Stimulated activated CD8-positive, alpha-beta memory T cell treated with anti-CD3 and anti-CD28 coated beads, Interleukin-7, amount 100 ng/mL, for 1 hour (primary cell): ENCODE data around the gene ACTA2.

Experiments used
- DNase-seq, 2 donors: peaks; one replicate each; pipeline ENCODE4 v3.0.0-alpha.2; 2020; ENCODE audit warnings: low read depth in 2 of 2

Gene ACTA2

DNA sequence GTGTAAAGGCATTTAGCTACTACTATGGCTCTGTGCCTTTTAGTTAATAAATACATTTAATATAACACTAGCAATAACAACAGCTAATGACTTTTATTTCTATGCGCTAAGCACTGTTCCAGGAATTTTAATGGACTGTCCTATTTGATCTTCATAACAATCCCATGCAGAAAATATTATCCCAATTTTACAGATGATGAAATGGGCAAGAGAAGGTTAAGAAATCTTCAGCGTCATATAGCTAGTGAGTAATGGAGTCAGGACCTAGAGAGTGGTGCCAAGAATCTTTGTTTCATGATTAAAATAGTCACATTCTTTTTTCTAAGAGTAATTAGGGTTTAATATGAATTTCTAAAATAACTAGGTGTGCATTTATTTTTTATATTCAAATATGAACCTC is 32.4 kb downstream of the ACTA2 start:
- no peak for DNase-seq

DNA sequence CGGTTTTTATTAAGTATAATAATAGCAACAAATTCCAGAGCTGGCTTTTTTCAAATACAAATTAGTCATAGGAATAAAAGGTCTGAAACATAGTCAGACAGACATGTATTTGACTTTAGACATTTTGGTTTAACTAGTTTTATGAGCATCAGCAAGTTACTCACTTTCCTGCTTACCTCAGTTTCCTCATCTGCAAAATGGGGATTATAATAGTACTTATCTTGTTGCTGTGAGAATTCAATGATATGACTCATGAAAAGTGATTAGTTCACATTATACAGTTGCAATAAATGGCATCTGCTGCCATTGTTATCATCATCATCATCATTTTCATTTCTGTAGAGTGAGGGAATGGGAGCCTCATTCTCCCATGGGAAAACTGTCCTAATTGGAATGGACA is 33.5 kb downstream of the ACTA2 start:
- DNase-seq: no peak

DNA sequence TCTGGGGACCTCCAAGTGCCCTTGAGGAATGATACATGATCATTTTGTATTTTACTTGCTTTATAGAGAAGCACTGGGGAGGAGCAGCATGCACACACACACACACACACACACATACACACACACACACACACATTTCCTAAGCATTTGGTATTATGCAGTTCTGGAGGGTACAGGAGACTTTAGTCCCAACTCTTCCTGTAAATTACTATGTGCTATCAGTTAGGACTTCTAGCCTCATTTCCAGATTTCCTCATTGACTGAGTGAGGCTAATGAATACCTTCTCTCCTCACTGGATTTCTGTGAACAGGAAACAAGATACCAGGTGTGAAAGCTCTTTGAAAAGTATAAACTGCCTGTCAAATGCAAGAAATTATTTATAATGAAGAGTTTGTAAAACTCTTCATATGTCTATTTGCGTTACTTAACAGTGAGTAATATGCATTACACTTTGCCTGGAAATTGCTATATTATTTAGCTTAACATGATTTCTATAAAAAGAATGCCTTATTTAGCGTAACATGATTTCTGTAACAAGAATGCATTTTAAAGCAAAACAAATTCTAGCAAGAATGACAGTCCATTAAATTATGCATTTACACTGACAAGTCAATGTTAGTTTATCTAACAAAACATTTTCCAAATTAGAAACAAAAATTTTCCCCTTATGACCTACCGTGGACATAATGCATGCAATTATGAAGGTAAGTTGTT is 34.2 kb downstream of the ACTA2 start:
- no peak for DNase-seq

DNA sequence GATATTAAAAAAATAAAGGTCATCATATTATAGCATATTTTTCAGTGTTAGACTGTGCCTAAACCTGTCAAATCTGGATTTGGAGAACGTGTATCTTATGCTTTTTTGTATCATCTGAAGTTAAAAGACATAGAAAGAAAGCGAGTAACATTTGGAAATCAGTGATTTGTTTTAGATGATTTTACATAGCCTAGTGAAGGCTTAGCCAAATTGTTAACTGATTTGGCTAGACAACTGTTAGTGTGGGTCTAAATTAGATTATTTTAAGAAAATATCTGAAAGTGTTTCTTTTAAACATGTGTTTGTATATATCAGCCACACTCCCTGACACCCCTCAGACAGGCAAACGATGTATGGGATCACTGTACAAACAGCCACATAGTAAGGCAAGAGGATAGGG is 35.6 kb downstream of the ACTA2 start:
- DNase-seq: no peak

DNA sequence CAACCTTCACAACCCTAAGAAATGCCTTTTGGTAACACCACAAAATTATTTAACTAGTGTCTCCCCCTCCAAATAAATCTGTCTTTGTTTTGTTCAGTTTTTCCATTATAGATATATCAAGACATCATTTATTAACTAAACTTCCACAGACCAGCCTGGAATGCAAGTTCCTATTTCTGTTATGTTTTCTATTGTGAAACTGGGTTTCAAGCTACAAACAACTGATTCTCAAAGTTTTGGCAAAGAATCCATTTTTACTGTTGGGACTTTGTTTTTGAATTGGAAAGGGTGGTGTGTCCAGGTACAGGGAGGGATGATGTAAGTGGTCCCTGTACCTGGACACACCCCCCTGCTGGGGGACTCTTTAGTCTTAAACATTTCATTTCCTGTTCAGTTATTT is 36.3 kb downstream of the ACTA2 start:
- DNase-seq: no peak

DNA sequence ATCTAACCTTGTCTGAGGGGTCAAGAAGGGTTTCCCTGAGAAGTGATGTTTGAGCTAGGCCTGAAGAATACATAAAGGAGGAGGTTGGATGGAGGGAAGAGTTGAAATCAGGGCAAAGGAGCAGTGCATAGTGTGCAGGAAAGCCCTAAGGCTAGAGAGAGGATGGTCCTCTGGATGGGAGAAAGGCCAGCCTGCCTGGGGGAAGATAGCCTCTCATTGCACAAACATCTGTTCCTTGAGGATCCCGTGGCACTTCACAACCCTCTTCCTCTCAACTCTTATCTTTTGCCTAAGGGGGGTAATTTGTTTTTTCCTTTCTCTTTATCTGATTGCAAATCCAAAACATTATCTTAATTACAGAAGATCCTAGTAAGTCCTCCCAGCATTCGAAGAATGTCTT is 36.8 kb downstream of the ACTA2 start:
- no peak for DNase-seq

DNA sequence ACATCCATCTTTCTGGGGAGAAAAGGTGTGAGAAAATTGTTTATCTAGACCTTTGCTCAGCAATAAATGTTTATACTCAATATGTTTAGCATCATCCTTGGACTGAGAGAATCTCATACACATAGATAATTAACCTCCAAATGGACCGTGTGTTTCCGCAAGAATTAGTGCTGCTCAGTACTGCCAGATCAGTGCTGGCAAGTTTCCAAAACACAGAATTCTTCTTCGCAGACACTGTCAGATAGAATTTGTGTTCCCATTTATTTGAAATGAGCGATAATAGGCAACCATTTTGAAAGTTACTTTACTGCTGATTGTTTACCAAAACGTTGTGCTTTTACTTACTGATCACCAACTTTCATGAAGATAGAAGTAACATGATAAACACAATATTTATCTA is 38.8 kb downstream of the ACTA2 start:
- no peak for DNase-seq

DNA sequence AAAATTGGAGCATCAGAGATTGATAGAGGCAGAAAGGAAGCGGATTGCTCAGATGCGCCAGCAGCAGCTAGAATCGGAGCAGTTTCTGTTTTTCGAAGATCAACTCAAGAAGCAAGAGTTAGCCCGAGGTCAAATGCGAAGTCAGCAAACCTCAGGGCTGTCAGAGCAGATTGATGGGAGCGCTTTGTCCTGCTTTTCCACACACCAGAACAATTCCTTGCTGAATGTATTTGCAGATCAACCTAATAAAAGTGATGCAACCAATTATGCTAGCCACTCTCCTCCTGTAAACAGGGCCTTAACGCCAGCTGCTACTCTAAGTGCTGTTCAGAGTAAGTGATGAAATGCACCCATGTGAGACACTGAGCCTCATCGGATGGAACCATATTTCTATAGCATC is 39.4 kb downstream of the ACTA2 start:
- no peak for DNase-seq

DNA sequence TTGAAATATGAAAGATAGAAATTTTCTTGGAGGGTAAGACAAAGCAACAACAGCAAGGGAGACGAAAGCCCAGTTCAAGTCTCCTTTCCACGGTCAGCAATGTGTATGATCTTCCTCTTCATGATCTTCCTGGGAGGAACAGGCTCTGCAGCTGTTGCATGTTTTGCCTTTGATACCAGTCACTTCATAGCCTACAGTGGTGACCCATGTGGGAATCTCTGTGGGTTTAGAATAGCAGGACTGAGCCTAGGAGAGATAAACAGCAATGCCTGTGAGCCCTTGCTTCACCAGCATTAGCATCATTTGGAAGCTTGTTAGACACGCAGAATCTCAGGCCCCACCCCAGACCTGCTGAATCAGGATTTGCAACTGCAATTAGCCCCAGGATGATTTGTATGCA is 40.7 kb downstream of the ACTA2 start:
- no peak for DNase-seq

DNA sequence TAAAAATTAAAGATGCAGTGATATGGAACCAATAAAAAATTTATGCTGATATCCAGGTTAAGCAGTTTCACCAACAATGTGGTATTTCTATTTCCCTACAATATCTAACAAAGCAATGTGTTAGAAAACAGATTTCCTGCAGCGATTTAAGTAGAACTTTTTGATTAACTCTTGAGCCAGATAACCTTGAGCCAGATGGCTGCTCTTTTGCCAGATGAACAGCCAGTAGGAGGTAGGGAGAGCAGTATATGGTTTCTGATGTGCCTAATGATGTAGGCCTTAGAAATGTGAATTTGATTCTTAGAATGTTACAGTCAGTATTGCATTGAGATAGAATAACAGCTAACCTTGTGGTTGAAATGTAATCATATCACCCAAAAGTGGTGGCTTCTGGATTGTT is 41.5 kb downstream of the ACTA2 start:
- DNase-seq: no peak

DNA sequence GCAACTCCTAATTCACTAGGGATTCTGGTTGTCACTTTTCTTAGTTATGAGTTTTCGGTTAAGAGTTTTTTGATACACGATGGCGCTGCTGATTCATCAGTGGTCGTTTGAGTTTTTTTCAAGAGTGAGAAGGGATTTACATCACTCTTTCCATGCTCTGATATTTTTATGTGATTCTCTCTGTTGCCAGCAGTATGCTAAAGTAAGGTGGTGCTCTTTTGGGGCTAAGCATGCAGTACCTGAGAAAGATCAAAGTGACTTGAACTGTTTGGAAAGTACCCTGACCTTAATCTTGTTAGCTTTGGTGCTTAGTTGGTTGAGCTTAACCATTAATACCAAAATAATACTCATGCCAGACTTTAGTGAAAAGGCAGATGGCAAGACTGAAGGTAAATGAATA is 44.4 kb downstream of the ACTA2 start:
- DNase-seq: no peak

DNA sequence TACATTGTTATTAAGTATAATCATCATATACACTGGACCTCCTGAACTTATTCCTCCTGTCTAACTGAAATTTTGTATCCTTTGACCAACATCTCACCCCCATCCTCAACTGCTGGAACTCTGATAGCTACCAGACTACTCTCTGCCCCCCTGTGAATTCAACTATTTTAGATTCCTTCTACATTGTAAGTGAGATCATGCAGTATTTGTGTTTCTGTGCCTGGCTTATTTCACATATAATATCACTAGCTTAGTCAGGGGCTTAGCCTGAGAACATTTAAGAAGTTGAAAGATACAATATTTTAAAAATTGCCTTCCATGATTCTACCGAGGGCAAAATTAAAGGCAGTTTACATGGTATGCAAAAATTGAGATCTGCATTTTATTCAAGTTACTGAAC is 45.7 kb downstream of the ACTA2 start:
- no peak for DNase-seq

DNA sequence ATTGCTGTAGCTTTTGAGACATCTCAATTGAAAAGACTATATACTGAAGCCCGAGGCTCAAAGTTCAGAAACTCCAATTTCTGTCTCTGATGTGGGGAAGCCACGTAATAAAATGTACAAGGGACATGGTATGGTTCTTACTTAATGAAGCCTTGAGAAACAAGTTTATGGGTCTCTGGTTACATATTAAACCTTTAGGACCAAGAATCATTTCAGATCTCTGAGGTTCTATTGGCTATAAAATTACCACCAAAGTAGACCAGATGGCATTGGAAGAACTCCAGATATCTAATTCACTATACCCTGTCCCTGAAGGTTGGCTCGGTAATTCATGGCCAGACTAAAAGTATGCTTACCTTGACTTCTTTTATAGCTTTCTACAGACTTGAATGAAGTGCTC is 48.9 kb downstream of the ACTA2 start:
- no peak for DNase-seq

DNA sequence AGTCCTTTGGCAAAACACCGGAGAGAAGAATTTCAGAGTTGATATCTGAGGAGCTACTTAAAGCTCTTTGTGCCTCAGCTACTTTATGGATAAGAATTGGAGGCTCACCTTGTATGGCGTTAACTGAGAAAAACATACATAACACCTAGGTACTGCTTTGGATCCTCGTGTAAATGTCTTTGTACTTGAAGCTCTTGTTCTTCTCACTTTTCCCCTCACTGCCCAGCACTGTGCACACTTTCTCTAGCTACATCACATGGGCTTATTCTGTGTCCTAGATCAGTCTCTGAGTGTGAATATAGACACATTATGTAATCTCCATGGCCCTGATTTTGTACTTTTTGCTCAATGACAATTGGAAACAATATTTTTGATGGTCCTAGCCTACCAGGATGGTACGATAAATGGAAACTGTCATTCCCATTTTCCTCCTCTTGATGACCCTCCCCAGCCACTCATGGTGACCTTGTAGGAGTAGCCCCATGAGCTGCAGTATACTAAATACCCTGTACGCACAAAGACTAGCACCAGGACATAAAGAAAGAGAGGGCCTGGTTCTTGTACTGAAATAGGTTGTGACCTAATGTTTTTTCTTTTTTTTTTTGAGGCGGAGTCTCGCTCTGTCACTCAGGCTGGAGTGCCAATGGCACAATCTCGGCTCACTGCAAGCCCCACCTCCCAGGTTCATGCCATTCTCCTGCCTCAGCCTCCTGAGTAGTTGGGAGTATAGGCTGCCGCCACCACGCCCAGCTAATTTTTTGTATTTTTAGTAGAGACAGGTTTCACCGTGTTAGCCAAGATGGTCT is 50.4 kb downstream of the ACTA2 start:
- DNase-seq: no peak

DNA sequence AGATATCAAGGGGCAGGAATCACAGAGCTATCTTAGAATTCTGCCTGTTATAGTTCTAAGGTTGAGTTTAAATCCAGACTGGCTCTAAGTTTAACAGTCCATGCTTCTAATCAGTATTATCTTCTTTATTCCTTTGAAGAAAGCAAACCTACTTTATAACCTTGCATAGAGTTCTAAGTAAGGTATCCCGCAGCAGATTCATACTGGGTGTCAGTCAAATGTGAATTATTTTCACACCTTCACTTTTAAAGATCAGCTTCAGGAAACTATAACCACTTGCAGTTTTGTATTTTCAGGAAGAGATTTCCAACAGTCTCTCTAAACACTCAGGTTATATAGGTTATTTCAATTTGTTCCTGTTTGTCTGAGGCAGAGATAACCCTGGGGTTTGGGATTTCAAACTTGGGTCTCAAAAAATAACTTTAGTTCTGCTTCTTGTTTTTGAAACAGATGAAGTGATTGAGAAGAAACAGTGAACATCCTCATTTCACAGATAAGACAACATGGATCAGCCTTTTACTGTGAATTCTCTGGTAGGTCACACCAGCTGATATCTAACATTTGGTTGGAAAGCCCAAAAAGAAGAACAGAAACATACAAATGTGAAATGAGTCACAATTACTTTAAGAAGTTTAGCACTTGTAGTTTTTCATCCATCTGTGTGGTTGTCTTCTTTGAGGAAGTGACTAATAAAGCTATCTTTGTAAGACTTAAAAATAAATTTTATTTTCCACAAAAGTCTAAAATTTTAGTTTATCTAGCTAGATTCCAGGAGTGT is 51.2 kb downstream of the ACTA2 start:
- DNase-seq: no peak

DNA sequence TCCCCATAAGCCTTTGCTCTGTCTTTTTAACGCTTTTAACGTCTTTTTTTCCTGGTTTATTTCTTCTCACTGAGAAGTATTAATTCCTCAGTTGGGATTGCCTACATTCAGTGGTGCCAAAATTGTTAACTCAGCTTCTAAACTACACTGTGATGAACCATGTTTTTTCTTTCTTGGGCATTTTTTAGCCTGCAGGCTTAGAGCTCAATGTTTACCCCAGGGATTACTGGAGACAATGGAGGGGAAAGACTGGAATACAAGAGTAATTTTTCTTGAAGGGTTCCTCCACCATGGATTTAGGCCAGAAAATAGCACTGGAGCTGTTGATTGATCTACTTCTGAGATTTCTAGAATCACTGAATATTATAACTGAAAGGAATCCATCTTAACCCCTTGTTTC is 52.7 kb downstream of the ACTA2 start:
- no peak for DNase-seq

DNA sequence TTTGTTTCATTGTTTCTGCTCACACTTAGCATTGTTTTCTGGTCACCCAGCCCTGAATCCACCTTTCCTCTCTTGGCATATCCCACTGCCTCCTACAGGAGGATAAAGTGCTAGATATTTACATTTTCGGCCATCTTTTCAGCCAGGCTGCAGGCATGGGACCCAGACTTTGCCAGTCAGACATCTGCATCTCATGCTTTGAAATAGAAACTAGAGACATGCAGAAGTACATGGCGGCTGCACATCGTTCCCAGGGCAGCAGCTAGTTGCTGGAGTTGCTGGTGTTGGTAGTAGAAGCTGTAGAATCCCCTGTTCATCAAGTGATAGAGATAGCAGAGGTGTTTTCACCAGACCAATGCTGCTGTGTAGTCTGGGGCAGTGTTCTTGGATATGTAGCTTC is 53.8 kb downstream of the ACTA2 start:
- no peak for DNase-seq

DNA sequence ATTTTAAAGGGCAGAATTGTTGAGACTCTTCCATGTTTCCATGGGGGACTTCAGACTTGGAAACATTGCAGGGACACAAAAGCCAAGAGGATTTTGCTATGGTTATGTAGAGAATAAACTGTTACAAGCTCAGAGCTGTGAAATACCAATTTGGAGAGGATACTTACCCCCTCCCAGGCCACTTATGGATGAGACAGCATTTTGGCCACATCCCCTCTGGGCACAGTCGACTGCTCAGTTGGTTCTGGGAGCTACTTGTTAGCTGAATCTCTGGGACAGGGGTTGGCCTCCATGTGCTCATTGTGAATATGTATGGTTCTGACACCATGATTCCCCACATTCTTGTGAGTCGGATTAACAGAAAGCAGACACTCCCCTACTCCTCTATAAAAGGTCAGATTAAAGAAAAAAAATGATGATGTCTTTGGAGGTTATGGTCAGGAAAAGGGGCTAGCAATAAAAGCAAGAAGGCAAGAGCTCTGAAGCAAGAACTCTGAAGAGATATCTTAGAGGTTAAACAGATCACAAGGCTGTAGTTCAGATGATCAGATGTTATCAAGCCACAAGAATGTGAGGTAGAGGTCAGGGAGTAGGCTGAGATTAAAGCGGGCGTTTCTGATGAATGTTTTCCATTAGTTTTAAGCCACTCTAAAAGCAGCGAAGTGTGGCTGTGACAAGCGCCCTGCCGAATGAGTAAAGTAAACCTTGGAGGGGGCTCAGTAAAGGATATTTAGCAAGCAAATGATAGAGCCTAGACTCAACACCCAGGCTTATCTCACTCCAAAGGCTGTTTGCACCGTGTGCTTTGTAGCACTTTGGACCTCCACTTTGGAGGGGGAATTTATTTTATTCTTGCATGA is 55.3 kb downstream of the ACTA2 start:
- no peak for DNase-seq

DNA sequence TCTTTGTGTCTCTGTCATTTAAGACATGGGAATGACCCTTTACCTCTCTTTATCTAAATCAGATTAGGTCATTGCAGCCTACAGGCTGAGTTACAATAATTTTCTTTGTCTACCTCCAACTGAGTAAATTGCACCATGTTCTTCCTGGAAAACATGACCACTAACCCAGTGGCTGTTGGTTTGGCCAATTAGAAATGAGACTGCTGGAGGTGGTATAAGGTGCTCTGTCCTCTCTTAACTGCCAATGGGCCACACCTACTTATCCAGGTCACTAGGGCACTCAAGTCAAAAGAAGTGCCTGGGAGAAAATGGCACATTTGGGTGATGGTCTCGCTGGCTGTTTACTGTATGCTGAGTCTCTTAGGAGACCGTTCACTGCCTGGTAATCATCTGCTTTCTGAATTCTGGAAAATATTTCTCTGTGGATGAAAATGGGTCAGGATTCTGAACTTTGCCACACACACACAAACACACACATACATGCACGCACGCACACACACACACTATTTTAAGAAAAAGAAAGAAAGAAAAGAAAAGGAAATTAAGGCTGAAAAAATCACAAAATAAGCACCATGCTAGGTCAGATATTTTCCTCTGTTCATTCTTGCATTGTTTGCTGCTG is 56.1 kb downstream of the ACTA2 start:
- DNase-seq: no peak

DNA sequence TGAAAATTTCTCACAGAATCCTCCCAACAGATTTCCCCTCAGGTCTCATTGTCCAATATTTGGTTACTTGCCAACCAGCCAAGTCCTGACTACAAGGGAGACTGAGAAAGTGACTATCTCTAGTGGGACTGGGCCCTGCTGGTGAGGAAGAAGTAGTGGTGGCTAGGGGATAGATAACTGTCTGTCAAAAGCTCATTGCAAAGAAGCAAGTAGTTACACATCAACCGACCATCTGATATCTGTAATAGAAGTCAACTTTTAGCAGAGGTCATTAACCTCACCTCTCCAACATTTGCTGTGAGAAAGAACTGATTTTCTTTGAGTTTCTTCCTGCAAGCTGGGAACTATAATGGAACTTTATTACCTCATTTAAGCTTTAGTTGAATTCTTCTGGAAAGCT is 57.3 kb downstream of the ACTA2 start:
- no peak for DNase-seq

DNA sequence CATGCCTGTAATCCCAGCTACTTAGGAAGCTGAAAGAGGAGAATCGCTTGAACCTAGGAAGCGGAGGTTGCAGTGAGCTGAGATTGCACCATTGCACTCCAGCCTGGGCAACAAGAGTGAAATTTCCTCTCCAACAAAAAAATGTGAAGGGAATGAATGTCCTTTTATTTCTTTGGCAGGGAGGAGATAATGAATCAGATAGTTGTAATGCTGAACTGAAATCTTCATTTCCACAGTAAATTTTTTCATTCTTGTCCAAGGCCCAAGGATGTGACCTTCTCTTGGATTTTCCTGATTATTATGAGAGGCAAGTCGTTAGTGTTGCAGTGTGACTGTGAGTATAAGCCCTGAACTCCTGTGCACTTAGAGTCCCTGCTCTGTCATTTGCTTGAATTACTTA is 59.0 kb downstream of the ACTA2 start:
- DNase-seq: no peak
